ENCODE results near the gene CD7. TPM values are rescaled to one million over a fixed set of nuclear protein-coding genes. Genes with fewer than 3 reads are reported as not detected.

The CD7 gene
- total RNA-seq, 2 experiments from 2014 or later, result 289 to 292 TPM

DNA sequence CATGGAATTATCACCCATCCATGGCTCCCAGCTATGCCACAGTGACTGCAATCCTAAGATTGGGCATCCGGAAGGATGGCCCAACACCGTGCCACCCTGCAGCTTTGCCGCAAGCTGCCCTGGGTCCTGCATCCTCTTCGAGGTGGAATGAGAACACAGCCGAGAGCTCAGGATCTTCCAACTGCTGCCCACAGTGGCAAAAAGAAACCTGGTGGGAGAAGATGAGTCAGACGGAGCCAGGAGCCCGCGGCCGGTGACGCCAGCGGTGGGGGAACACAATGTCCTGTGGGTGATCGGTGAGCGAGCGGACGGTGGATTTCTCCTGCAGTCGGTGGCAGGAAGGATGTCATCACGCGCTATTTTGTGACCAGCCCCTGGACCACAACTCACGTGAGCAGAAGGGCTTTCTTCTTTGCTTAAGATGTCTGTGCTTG, 20.1 kb downstream of the CD7 start:
- no peaks in the 10 kb centered on the region for H3K27me3 Mint-ChIP-seq
- peaks cover 74% of the 10 kb centered on the region for H3K4me1 Mint-ChIP-seq (ENCODE audit: low read depth)
- CTCF ChIA-PET, result interaction anchor here (2.3 to 8.4 kb wide), 4 partner anchors 9 to 61 kb away, joined by 8 to 68 read pairs (median 29); partner anchors contain the start of gene CD7

DNA sequence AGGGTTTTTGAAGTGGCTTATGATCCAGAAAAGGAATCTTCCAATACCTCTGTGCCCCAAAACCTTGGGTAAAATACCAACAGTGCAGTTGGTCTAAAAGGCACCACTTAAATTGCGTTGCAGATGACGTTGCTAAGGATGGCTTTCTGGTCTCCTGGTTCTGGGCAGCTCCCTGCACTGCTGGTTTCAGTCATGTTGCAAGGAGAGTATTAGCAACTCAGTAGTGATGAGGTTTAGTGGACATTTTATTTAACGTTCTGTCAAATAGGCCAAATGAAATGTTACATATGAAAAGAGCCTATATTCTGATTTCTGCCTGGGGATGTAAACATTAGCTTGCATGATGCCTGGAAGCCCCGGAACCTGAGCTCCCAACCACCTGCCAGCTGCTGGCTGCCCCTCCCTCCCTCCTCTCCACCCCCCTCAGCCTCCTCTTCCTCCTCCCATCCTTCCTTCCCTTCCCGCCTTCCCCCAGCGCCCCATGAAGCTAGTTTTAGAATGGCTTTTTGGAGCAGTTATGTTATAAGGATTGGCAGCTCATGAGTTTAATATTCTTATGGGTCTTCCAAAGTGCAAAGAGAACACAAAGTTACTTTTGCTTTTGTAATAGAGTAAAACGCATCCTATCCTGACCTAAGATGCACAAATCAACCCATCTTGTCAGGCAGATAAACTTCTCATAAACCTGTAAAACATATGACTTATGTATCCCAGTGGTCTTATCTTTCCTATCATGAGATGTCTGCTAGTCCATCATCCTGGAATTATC, 20.7 kb downstream of the CD7 start:
- Mint-ChIP-seq H3K9me3 (no peaks in the 10 kb centered on the region), H3K27me3 (no peaks in the 10 kb centered on the region), H3K36me3 (ENCODE audit: low read depth) (peaks cover 5% of the 10 kb centered on the region), H3K27ac (peak overlapping the region; percentile 100), H3K4me1 (ENCODE audit: low read depth) (peaks cover 69% of the 10 kb centered on the region), H3K4me3 (peak overlapping the region; percentile 90)
- no peak for ATAC-seq
- CTCF ChIA-PET, result interaction anchor here (2.3 to 8.4 kb wide), 4 partner anchors 9 to 61 kb away, joined by 8 to 68 read pairs (median 29); partner anchors contain the start of gene CD7
- POLR2A ChIA-PET, result interaction anchor here (0.7 to 11.5 kb wide), 14 partner anchors 9 to 200 kb away, joined by 3 to 227 read pairs (median 8); partner anchors contain the start of genes CD7, CSNK1D, HEXD and SLC16A3
- intact Hi-C loops (cut with micrococcal nuclease), result no loop called here
- TF ChIP-seq, protein P1, sequence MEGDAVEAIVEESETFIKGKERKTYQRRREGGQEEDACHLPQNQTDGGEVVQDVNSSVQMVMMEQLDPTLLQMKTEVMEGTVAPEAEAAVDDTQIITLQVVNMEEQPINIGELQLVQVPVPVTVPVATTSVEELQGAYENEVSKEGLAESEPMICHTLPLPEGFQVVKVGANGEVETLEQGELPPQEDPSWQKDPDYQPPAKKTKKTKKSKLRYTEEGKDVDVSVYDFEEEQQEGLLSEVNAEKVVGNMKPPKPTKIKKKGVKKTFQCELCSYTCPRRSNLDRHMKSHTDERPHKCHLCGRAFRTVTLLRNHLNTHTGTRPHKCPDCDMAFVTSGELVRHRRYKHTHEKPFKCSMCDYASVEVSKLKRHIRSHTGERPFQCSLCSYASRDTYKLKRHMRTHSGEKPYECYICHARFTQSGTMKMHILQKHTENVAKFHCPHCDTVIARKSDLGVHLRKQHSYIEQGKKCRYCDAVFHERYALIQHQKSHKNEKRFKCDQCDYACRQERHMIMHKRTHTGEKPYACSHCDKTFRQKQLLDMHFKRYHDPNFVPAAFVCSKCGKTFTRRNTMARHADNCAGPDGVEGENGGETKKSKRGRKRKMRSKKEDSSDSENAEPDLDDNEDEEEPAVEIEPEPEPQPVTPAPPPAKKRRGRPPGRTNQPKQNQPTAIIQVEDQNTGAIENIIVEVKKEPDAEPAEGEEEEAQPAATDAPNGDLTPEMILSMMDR (IDR thresholded peaks at IDR 0.05), result no peak
- no peak for DNase-seq

More for the DNA sequence above, 20.1 kb downstream of the CD7 start:
- Mint-ChIP-seq H3K27ac (peak overlapping the region; percentile 100), H3K4me3 (peak overlapping the region; percentile 90), H3K9me3 (no peaks in the 10 kb centered on the region), H3K36me3 (ENCODE audit: low read depth) (peaks cover 5% of the 10 kb centered on the region)
- intact Hi-C loops (cut with micrococcal nuclease), result no loop called here
- TF ChIP-seq, protein P1 (IDR thresholded peaks at IDR 0.05), result no peak
- ATAC-seq (peak; percentile 18), DNase-seq (peak; percentile 95)
- POLR2A ChIA-PET, result interaction anchor here (0.7 to 11.5 kb wide), 20 partner anchors 8 to 430 kb away, joined by 3 to 227 read pairs (median 6); partner anchors contain the start of genes CD7, CSNK1D, HEXD and SECTM1

DNA sequence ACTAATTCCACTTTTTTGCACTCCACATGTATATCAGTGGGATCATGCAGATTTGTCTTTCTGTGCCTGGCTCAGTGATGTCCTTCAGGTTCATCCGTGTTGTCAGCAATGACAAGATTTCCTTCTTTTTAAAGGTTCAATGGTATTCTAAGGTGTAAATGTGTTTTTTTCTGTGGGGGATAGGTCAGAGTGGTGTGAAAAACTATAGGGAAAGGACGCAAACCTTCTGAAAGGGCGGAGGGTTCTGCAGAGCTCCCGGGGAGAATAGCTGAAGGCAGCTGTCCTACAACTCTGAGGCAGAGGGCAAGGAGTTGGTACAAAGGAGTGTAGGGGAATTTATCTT, 22.0 kb downstream of the CD7 start:
- Mint-ChIP-seq H3K9me3 (no peaks in the 10 kb centered on the region), H3K36me3 (ENCODE audit: low read depth) (peaks cover 7% of the 10 kb centered on the region), H3K4me1 (ENCODE audit: low read depth) (peaks cover 59% of the 10 kb centered on the region), H3K4me3 (no peak overlapping the region), H3K27ac (peak overlapping the region; percentile 6), H3K27me3 (no peaks in the 10 kb centered on the region)
- ChIA-PET CTCF (no interaction called here), POLR2A (interaction anchor here (0.9 to 11.5 kb wide), 3 partner anchors 10 to 44 kb away, joined by 3 to 227 read pairs (median 23); partner anchors contain the start of gene CD7)
- intact Hi-C loops (cut with micrococcal nuclease), result no loop called here
- ATAC-seq (no peak), DNase-seq (no peak)
- TF ChIP-seq, protein P1 (IDR thresholded peaks at IDR 0.05), result no peak

DNA sequence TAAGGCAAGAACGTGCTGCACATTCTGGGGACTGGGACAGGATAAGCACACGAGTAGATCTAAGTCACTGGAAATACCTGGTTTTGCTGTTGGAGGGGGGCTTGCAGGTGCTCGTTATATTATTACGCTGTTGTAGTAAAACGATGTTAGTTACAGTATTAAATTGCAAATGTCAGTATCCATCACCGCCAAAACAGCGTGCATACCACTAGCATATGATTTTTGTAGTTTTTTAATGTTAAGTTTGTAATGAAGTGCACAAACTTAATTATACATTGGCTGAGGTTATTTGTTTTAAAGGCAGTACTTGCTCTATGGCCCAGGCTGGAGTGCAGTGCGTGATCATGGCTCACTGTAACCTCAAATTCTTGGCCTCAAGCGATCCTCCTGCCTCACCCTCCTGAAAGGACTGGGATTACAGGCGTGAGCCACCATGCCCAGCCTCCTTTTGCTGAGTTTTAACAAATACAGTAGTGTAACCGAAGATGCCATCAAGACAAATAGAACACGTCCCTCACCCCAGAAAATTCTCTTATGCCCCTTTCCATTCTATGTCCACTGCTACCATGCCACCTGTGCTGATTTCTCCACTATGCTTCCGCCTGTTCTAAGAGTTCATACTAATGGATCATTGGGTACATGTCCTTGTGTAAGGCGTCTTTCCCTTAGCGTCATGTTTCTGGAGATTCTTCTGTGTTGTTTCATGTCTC, 23.2 kb downstream of the CD7 start:
- Mint-ChIP-seq H3K36me3 (ENCODE audit: low read depth) (peaks cover 7% of the 10 kb centered on the region), H3K9me3 (no peaks in the 10 kb centered on the region), H3K4me1 (ENCODE audit: low read depth) (peaks cover 47% of the 10 kb centered on the region), H3K4me3 (peak overlapping the region; percentile 79), H3K27ac (peak overlapping the region; percentile 85), H3K27me3 (no peaks in the 10 kb centered on the region)
- intact Hi-C loops (cut with micrococcal nuclease), result no loop called here
- DNase-seq (no peak), ATAC-seq (no peak)
- TF ChIP-seq, protein P1 (IDR thresholded peaks at IDR 0.05), result no peak
- ChIA-PET CTCF (no interaction called here), POLR2A (interaction anchor here (0.7 kb wide), 1 partner anchor 421 kb away, joined by 3 read pairs; no protein-coding TSS in a partner anchor)
